Esophagus squamous epithelium (tissue), 4 donors: ENCODE measurements around the gene PXDC1.

ENCODE experiments used
- CTCF ChIP-seq, 6 experiments: fragments of 450-650 bp in 4 of 6; fragments of 200-600 bp in 2 of 6; sonication (generic) in 2 of 6; IDR thresholded peaks; one replicate each; pipeline ENCODE4 v1.5.1; 2016 to 2019; ENCODE audit warnings: antibody characterized with exemption in 6 of 6, mild to moderate bottlenecking in 4 of 6, moderate library complexity in 4 of 6
- POLR2A ChIP-seq, 4 donors: fragments of 450-650 bp; IDR thresholded peaks; one replicate each; pipeline ENCODE4 v1.6.1; 2017; ENCODE audit warnings: antibody characterized with exemption in 4 of 4, mild to moderate bottlenecking in 4 of 4, moderate library complexity in 3 of 4

- TF ChIP-seq CTCF (IDR thresholded peaks at IDR 0.05) (no peak), POLR2A (IDR thresholded peaks at IDR 0.05) (no peak)
Observed at GRCh38 chr6:3751077-3751729, at the start of gene PXDC1.
